ENCODE measurements around the gene SPDYC.
A peak's percentile ranks its signal among the peaks of the same experiment; 100 is the strongest.
"Not testable (repeated sequence)": the region's sequence is repeated elsewhere in the genome, so short reads cannot be mapped to it uniquely, and the experiment has no call there.

Gene SPDYC

DNA sequence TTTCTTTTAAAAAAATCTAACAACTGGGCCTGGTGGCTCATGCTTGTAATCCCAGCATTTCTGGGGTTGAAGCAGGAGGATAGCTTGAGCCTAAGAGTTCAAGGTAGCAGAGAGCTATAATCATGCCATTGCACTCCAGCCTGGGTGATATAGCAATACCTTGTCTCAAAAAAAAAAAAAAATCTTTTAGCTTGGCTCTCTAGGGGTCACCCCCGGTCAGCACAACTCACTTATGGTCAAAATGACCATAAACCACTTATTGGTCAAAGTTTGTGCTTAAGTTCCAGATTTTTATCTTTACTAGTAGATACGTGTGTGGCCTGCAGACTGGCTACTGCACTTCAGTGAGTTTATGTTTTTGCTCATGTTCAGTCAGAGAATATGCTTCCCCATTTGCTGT, 6.3 kb upstream of the SPDYC start:
- TF ChIP-seq CTCF (IDR thresholded peaks at IDR 0.05; ENCODE audit: low read depth, low read length): no peak
- no peak for TF ChIP-seq MYC (IDR thresholded peaks at IDR 0.05; ENCODE audit: low read depth, low read length)
- TF ChIP-seq POLR2A (IDR thresholded peaks at IDR 0.05; ENCODE audit: extremely low read depth, insufficient read length): no peak
- TF ChIP-seq, protein P1, sequence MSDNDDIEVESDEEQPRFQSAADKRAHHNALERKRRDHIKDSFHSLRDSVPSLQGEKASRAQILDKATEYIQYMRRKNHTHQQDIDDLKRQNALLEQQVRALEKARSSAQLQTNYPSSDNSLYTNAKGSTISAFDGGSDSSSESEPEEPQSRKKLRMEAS (IDR thresholded peaks at IDR 0.05; ENCODE audit: low read depth, low read length): no peak
- no peak overlapping the region for H3K4me3 ChIP-seq (ENCODE audit: low read depth, low read length)
- DNase-seq (ENCODE audit: low read depth): no peak

DNA sequence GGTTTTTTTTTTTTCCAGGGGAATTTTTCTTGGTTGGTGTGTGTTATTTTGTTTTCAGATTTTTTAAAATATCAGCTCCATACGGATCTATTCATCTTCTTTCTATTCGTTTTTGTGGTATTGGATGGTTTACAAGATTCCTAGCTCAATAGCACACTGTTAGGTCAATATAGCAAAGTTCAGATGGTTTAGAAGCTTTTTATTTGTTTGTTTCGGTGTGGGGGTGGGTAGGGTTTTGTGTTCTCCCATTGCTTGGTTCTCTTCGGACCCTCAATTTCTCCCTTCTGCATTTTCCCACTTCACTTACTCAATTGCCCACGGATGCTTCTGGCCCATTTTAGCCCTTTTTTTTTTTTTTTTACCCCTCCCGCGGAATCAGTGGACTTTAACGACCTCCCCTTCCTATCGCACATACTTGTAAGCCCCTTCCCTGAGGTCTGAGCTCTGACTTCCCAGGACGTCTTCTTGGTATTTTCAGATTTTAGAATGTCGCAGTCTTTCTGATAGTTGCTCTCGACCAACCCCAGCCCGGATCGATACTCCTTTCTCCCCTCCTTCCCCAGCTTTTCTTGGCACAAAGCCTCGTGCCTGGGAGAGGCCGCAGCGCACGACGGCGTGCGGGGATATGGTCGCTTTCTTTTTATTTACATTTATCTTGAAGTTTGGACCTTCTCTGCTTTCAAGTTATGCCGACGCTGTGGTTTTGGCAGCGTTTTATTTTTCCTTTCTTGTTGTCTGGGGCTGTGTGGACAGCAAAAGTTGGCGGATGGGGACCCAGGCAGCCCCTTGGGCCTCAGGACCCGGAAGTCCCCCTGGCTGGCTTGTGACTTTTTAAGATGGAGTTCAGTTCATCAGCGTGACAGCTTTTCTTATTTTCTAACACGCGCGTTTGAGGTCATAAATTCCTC, 4.4 kb upstream of the SPDYC start:
- TF ChIP-seq POLR2A (IDR thresholded peaks at IDR 0.05; ENCODE audit: extremely low read depth, insufficient read length): no peak
- TF ChIP-seq MYC (IDR thresholded peaks at IDR 0.05; ENCODE audit: low read depth, low read length): no peak
- TF ChIP-seq CTCF (IDR thresholded peaks at IDR 0.05; ENCODE audit: low read depth, low read length): no peak
- TF ChIP-seq, protein P1 (IDR thresholded peaks at IDR 0.05; ENCODE audit: low read depth, low read length): no peak
- no peak for DNase-seq (ENCODE audit: low read depth)
- H3K4me3 ChIP-seq (ENCODE audit: low read depth, low read length): no peak overlapping the region

- no peak for DNase-seq (ENCODE audit: low read depth)
- H3K4me3 ChIP-seq (ENCODE audit: low read depth, low read length): no peak overlapping the region
- TF ChIP-seq MYC (IDR thresholded peaks at IDR 0.05; ENCODE audit: low read depth, low read length) (no peak), POLR2A (IDR thresholded peaks at IDR 0.05; ENCODE audit: extremely low read depth, insufficient read length) (no peak), CTCF (IDR thresholded peaks at IDR 0.05; ENCODE audit: low read depth, low read length) (no peak)
- TF ChIP-seq, protein P1 (IDR thresholded peaks at IDR 0.05; ENCODE audit: low read depth, low read length): no peak
Observed at GRCh38 chr11:65166893-65167292, 3.1 kb upstream of the SPDYC start.

GRCh38 chr11:65167656-65168055, 2.4 kb upstream of the SPDYC start:
- no peak for DNase-seq (ENCODE audit: low read depth)
- H3K4me3 ChIP-seq (ENCODE audit: low read depth, low read length): no peak overlapping the region
- no peak for TF ChIP-seq MYC (IDR thresholded peaks at IDR 0.05; ENCODE audit: low read depth, low read length)
- no peak for TF ChIP-seq POLR2A (IDR thresholded peaks at IDR 0.05; ENCODE audit: extremely low read depth, insufficient read length)
- TF ChIP-seq, protein P1 (IDR thresholded peaks at IDR 0.05; ENCODE audit: low read depth, low read length): no peak
- no peak for TF ChIP-seq CTCF (IDR thresholded peaks at IDR 0.05; ENCODE audit: low read depth, low read length)

DNA sequence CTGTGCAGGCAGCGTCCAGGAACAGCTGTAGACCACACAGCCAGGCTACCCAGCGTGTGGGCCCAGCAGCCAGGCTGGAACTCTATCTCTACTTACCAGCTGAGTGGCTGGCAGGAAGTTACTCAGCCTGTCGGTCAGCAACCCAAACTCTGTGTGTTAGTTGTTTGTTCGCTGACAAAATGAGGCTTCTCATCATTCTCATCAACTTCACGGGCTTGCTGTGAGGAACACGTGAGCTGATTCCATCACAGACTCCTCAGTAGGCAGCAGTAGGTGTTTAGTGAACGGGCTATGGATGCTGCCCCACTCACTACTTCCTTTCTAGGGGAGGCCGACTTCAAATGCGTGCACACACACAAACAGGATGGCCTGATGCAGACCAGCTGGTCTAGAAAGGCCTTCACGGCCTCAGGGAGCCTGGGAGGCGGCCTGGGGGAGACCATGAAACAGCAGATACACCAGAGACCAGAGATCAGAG, 830 bp upstream of the SPDYC start:
- no peak overlapping the region for H3K4me3 ChIP-seq (ENCODE audit: low read depth, low read length)
- DNase-seq (ENCODE audit: low read depth): peak; percentile 68
- TF ChIP-seq, protein P1 (IDR thresholded peaks at IDR 0.05; ENCODE audit: low read depth, low read length): no peak
- TF ChIP-seq POLR2A (IDR thresholded peaks at IDR 0.05; ENCODE audit: extremely low read depth, insufficient read length) (no peak), MYC (IDR thresholded peaks at IDR 0.05; ENCODE audit: low read depth, low read length) (no peak)

DNA sequence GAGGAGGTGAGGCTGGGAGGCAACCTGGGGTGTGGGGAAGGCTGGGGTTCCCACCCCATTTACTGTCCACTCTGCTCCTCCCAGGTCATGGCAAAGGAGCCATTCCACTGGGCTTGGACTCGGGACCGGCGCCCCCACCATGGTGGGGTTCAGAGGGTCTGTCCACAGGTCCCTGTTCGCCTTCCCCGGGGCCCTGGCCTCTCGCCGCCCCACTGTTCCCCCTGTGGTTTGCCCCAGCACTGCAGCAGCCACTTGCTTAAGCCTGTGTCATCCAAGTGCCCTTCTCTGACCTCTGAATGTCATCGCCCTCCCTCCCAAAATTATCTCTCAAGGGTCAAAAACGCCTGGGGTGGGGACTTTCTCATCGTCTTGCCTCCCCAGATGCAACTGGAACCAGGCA, 2.6 kb downstream of the SPDYC start:
- TF ChIP-seq CTCF (IDR thresholded peaks at IDR 0.05; ENCODE audit: low read depth, low read length): no peak
- no peak for TF ChIP-seq POLR2A (IDR thresholded peaks at IDR 0.05; ENCODE audit: extremely low read depth, insufficient read length)
- TF ChIP-seq MYC (IDR thresholded peaks at IDR 0.05; ENCODE audit: low read depth, low read length): no peak
- TF ChIP-seq, protein P1 (IDR thresholded peaks at IDR 0.05; ENCODE audit: low read depth, low read length): no peak

GRCh38 chr11:65174571-65175010, 4.6 kb downstream of the SPDYC start:
- H3K4me3 ChIP-seq (ENCODE audit: low read depth, low read length); DNase-seq (ENCODE audit: low read depth): not testable (repeated sequence)

More for the DNA sequence above, 2.6 kb downstream of the SPDYC start:
- DNase-seq (ENCODE audit: low read depth): no peak
- no peak overlapping the region for H3K4me3 ChIP-seq (ENCODE audit: low read depth, low read length)

All from NB4 (cell line).